Stimulated activated CD8-positive, alpha-beta memory T cell treated with anti-CD3 and anti-CD28 coated beads, Interleukin-4, amount 100 ng/mL, for 24 hours (primary cell): ENCODE results near the gene KLLN.
"Not testable (repeated sequence)": the region's sequence is repeated elsewhere in the genome, so short reads cannot be mapped to it uniquely, and the experiment has no call there.

ENCODE experiments used
- DNase-seq: peaks from one replicate; pipeline ENCODE4 v3.0.0-alpha.2; 2020; ENCODE audit warnings: low read depth

KLLN gene

GRCh38 chr10:87842776-87843497, 20.4 kb downstream of the KLLN start:
- DNase-seq = no peak

GRCh38 chr10:87842220-87842641, 21.1 kb downstream of the KLLN start:
- no peak for DNase-seq

GRCh38 chr10:87841186-87841585, 22.1 kb downstream of the KLLN start:
- DNase-seq = no peak

GRCh38 chr10:87838650-87839049, 24.7 kb downstream of the KLLN start:
- no peak for DNase-seq

GRCh38 chr10:87837445-87837844, 25.9 kb downstream of the KLLN start:
- no peak for DNase-seq

GRCh38 chr10:87836098-87836497, 27.2 kb downstream of the KLLN start:
- DNase-seq = no peak

- DNase-seq = no peak
These were observed 33.2 kb downstream of the KLLN start for GRCh38 chr10:87829986-87830729.

- DNase-seq = not testable (repeated sequence)
These were observed 34.3 kb downstream of the KLLN start for GRCh38 chr10:87829051-87829450.

GRCh38 chr10:87827681-87828080, 35.7 kb downstream of the KLLN start:
- no peak for DNase-seq

- DNase-seq = no peak
These were observed 36.7 kb downstream of the KLLN start for GRCh38 chr10:87826653-87827052.

- DNase-seq = no peak
These were observed 44.1 kb downstream of the KLLN start for GRCh38 chr10:87819289-87819585.

- DNase-seq = peak; percentile 47
These were observed 44.6 kb downstream of the KLLN start for GRCh38 chr10:87818505-87819288.

- peak; percentile 79 for DNase-seq
These were observed 45.5 kb downstream of the KLLN start, which contains the start of gene ATAD1 for GRCh38 chr10:87817609-87818504. TSS of gene ATAD1 (minus strand) at chr10:87818226. CDS start at chr10:87814599, 3,627 bp downstream.

GRCh38 chr10:87816898-87817608, 46.3 kb downstream of the KLLN start:
- no peak for DNase-seq

- DNase-seq = no peak
These were observed 47.0 kb downstream of the KLLN start for GRCh38 chr10:87816163-87816897.
